Prostate gland (tissue), 2 donors: ENCODE measurements around the gene ADGRG6.

ENCODE experiments used
- CTCF ChIP-seq, 4 experiments: fragments of 200-600 bp in 2 of 4; fragments of 450-650 bp in 2 of 4; sonication (generic) in 2 of 4; IDR thresholded peaks; 1 replicate in 3 of 4; 2 replicates in 1 of 4; pipeline ENCODE4 v1.5.1; 2016 to 2019; ENCODE audit warnings: antibody characterized with exemption in 4 of 4, mild to moderate bottlenecking in 2 of 4, moderate library complexity in 2 of 4
- POLR2A ChIP-seq: fragments of 450-650 bp; IDR thresholded peaks from one replicate; pipeline ENCODE4 v1.6.1; 2016; ENCODE audit warnings: antibody characterized with exemption, mild to moderate bottlenecking

DNA sequence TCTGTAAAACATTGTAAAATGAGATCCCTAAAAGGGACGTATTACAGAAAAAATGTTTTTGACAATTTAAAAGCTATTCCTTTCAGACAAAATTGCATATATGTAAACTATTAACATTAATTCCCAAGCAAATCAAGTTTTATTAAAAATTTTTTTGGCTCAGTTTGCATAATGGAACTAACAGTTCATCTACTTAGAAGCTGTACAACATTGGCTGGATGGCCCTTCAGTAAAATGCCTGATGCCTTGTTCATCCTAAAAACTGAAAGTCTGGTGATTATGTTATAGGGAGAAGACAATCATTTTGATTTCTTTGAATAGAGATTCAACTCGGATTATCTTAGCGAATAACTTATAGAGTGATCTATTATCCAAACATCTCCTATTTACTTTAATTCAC, 52.8 kb downstream of the ADGRG6 start:
- TF ChIP-seq CTCF (IDR thresholded peaks at IDR 0.05) = no peak
- no peak for TF ChIP-seq POLR2A
